HAP-1 (cell line): ENCODE results near the gene VPS9D1.
"Not testable (repeated sequence)": the region's sequence is repeated elsewhere in the genome, so short reads cannot be mapped to it uniquely, and the experiment has no call there.

ENCODE experiments used
- DNase-seq, 2 experiments: peaks; one replicate each; pipeline ENCODE4 v3.0.0-alpha.2; 2016 to 2020; ENCODE audit warnings: low spot score in 2 of 2
- H3K27me3 ChIP-seq: fragments of 250-450 bp; sonication (Bioruptor Pico); 2 replicates; pipeline ENCODE4 v1.5.1; 2020; ENCODE audit warnings: low read depth, mild to moderate bottlenecking, moderate library complexity
- H3K36me3 ChIP-seq: fragments of 250-450 bp; sonication (Bioruptor Pico); replicated peaks from 2 replicates; pipeline ENCODE4 v1.5.1; 2020; ENCODE audit warnings: mild to moderate bottlenecking
- H3K4me1 ChIP-seq: fragments of 250-450 bp; sonication (Bioruptor Pico); 2 replicates; pipeline ENCODE4 v1.5.1; 2020; ENCODE audit warnings: mild to moderate bottlenecking
- H3K4me3 ChIP-seq: fragments of 250-450 bp; sonication (Bioruptor Pico); 2 replicates; pipeline ENCODE4 v1.5.1; 2020; ENCODE audit warnings: mild to moderate bottlenecking, moderate library complexity
- H3K9me3 ChIP-seq: fragments of 250-450 bp; sonication (Bioruptor Pico); 2 replicates; pipeline ENCODE4 v1.5.1; 2020; ENCODE audit warnings: mild to moderate bottlenecking, moderate library complexity
- in situ Hi-C: fragments of 300-500 bp; cut with MboI; formaldehyde crosslinking; loops from 3 replicates; pipeline ENCODE4 v1.14.3; 2020; ENCODE audit warnings: low sequenced_read_pairs, inconsistent platforms, mixed read lengths

VPS9D1 gene

GRCh38 chr16:89667000-89667399, 53.7 kb downstream of the VPS9D1 start:
- DNase-seq: peak; percentile 5 to 61
- H3K4me1 ChIP-seq, H3K27me3 ChIP-seq, H3K4me3 ChIP-seq, H3K9me3 ChIP-seq, H3K36me3 ChIP-seq, in situ Hi-C loops: not testable (repeated sequence)

- in situ Hi-C loops, H3K4me3 ChIP-seq, H3K27me3 ChIP-seq, H3K4me1 ChIP-seq, H3K9me3 ChIP-seq, DNase-seq: not testable (repeated sequence)
- H3K36me3 ChIP-seq: peaks cover 22% of the 10 kb centered on the region; the same call in 1 of the 2 replicates
These were observed 56.5 kb downstream of the VPS9D1 start for GRCh38 chr16:89664238-89664637.

GRCh38 chr16:89661215-89661614, 59.5 kb downstream of the VPS9D1 start:
- Histone ChIP-seq H3K4me1 (peaks cover 10% of the 10 kb centered on the region), H3K4me3 (no peak overlapping the region), H3K36me3 (peaks cover 22% of the 10 kb centered on the region; the same call in 1 of the 2 replicates), H3K9me3 (no peaks in the 10 kb centered on the region), H3K27me3 (no peaks in the 10 kb centered on the region)
- in situ Hi-C loops: no loop called here
- no peak for DNase-seq

GRCh38 chr16:89660146-89660545, 60.6 kb downstream of the VPS9D1 start:
- DNase-seq: no peak
- H3K4me1 ChIP-seq: peaks cover 10% of the 10 kb centered on the region
- no peak overlapping the region for H3K4me3 ChIP-seq
- no peaks in the 10 kb centered on the region for H3K27me3 ChIP-seq
- H3K36me3 ChIP-seq: peaks cover 22% of the 10 kb centered on the region; the same call in 1 of the 2 replicates
- in situ Hi-C loops: no loop called here
- H3K9me3 ChIP-seq: no peaks in the 10 kb centered on the region

- Histone ChIP-seq H3K4me1 (peaks cover 10% of the 10 kb centered on the region), H3K9me3 (no peaks in the 10 kb centered on the region), H3K27me3 (no peaks in the 10 kb centered on the region), H3K36me3 (peaks cover 15% of the 10 kb centered on the region), H3K4me3 (peak overlapping the region; percentile 99)
- peak in 1 of 2 experiments; percentile 47 for DNase-seq
- in situ Hi-C loops: no loop called here
These were observed 62.3 kb downstream of the VPS9D1 start for GRCh38 chr16:89658221-89658879.

- peaks cover 14% of the 10 kb centered on the region for H3K36me3 ChIP-seq
- DNase-seq: peak; percentile 79 to 94
- H3K4me3 ChIP-seq: peak within 1 kb of the TSS; percentile 99
- H3K27me3 ChIP-seq: no peaks in the 10 kb centered on the region
- in situ Hi-C loops: no loop called here
- H3K9me3 ChIP-seq: no peaks in the 10 kb centered on the region
- peaks cover 10% of the 10 kb centered on the region for H3K4me1 ChIP-seq
These were observed 63.1 kb downstream of the VPS9D1 start, which contains the start of the genes CHMP1A and SPATA33 for GRCh38 chr16:89657442-89658220. Gene CHMP1A (minus strand): TSS chr16:89657708. CDS start chr16:89657588, 120 bp downstream. Gene SPATA33 (plus strand): TSS chr16:89657836. CDS start chr16:89657912, 76 bp downstream.
